Measurements from ENCODE around the gene GSTO2.

Gene GSTO2

DNA sequence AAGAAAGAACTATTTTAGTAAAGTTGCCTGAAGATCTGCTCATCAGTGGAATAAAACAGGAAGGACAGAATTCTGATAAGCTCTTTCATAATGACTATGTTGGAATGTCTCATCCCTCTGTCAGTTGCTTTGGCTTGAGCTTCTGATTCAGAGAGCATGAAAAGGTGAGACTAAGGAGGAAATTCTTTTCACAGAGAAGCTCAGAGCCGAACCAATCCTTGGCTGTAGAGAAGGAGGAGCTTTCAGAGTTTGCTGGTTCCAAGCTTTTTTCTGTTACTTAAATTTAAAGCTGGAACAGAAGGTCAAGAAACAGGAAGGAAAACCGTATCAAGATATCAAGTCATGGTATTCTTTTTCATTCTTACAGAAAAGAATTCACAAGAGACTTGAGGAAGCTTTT, 24.0 kb downstream of the GSTO2 start:
- H3K4me3 ChIP-seq (replicated peaks; ENCODE audit: low read depth, low read length): no peak overlapping the region
- no peak for TF ChIP-seq CTCF (IDR thresholded peaks at IDR 0.05; ENCODE audit: low read length, missing control alignments)
- DNase-seq (ENCODE audit: low read depth): peak; percentile 78

DNA sequence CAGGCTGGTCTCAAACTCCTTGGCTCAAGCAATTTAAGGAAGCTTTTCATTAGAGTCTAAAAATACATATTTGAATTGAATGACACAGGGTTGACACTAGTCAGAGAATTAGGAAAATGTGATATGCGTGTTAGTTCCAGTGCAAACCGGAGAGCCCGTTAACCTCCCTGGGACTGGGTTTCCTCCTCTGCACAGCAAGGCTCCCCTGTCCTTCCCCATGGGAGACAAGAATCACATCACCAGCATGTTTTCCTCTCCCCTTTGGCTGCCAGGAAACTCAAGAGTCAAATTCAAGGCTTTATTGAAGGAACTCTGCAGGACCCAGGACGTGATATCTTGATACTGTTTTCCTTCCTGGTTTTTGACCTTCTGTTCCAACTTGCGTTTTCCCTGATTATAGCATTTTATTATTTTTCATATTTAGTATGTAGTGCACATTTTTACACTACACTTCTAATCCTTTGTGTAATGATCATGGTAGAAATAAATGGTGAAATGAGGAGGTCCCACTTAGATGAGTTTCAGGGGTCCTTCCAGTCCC, 24.9 kb downstream of the GSTO2 start:
- no peak for TF ChIP-seq CTCF (IDR thresholded peaks at IDR 0.05; ENCODE audit: low read length, missing control alignments)
- no peak for DNase-seq (ENCODE audit: low read depth)

GRCh38 chr10:104296687-104297436, 27.9 kb downstream of the GSTO2 start:
- DNase-seq (ENCODE audit: low read depth): no peak
- H3K4me3 ChIP-seq (replicated peaks; ENCODE audit: low read depth, low read length): no peak overlapping the region
- no peak for TF ChIP-seq CTCF (IDR thresholded peaks at IDR 0.05; ENCODE audit: low read length, missing control alignments)

More for the DNA sequence above, 24.9 kb downstream of the GSTO2 start:
- no peak overlapping the region for H3K4me3 ChIP-seq (replicated peaks; ENCODE audit: low read depth, low read length)

DNA sequence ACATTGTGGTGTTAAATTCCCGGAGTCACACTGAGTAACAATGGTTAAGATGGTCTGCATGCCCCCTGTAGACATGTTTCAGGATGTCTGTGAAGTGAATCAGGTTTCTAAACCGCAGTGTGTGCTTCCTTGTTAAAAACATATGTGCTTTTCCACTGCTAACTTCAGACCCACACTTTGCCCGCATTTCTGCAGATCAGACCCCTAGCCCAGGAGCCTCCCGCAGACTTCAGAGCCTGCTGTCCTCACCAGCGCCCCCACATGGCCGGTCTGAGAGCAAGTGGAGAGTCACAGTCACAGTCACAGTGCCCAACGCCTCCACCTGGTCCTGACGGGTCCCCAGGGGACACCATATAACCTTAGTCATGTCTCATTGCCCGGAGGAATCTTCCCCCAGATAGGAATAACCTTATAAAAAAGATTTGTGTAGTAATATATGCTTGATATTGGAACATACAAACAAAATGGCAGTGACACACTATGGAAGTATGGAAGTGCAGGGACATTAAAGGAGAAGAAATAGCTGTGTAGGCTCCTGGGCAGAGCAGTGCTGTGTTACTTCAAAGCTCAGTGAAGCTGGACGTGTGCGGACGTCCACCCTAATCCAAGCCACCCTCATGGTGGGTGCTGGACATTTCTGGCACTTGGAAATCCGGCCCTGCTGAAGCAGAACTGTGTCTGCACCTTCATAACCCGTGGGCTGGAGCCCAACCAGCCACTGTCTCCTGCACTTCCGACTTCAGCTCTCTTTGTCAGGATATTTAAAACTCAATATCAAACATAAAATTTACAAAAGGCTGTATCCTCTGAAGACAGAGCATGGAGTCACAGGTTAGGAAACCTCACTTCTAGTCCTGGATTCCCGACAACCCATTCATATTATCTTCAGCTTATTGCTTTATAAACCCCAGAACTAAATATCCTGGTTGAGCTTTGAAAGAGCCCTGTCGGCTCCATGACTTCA, 29.0 kb downstream of the GSTO2 start:
- DNase-seq (ENCODE audit: low read depth): peak; percentile 59
- H3K4me3 ChIP-seq (replicated peaks; ENCODE audit: low read depth, low read length): no peak overlapping the region
- peak; percentile 60 for TF ChIP-seq CTCF (IDR thresholded peaks at IDR 0.05; ENCODE audit: low read length, missing control alignments)

DNA sequence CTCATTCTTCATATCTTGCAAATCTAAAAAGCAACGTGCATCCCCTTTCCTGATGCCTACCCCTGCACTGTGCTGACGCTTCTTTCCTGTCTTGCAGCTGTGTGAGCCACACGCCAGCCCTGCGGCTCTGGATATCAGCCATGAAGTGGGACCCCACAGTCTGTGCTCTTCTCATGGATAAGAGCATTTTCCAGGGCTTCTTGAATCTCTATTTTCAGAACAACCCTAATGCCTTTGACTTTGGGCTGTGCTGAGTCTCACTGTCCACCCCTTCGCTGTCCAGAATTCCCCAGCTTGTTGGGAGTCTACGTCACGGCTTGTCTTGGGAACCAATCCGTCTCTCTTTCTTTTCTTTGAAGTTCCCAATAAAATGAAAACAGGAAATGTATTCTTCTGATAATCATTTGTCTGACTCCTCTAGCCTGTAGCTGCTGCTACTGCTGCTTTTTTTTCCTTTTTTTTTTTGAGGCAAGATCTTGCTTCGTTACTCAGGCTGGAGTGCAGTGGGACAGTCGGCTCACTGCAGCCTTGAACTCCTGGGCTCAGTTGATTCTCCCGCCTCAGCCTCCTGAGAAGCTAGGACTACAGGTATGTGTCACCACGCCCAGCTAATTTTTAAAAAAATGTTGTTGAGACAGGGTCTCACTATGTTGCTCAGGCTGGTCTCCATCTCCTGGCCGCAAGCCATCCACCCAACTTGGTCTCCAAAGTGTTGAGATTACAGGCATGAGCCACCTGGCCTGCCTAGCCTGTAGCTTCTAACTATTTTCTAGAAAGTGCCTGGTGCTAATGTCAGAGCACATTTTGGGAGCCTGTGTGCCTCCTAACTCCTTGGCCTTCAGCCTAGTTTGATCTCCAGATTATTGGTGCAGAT, 30.3 kb downstream of the GSTO2 start:
- TF ChIP-seq CTCF (IDR thresholded peaks at IDR 0.05; ENCODE audit: low read length, missing control alignments): no peak
- peak; percentile 97 for DNase-seq (ENCODE audit: low read depth)
- peak overlapping the region; percentile 49 for H3K4me3 ChIP-seq (replicated peaks; ENCODE audit: low read depth, low read length)

All from fibroblast of pulmonary artery (primary cell).